Duodenal mucosa (tissue), 2 donors: Measurements from ENCODE around the gene TIMELESS.

Experiments
- H3K27ac ChIP-seq: one replicate; pipeline ENCODE4 v1.7.0; 2013; ENCODE audit warnings: low read depth, low read length
- H3K27me3 ChIP-seq, 2 donors: one replicate each; pipeline ENCODE4 v1.7.0; 2013; ENCODE audit warnings: low read length in 2 of 2, control low read depth in 1 of 2; ENCODE audit not compliant: insufficient read depth in 2 of 2, control insufficient read depth in 1 of 2
- H3K36me3 ChIP-seq, 2 donors: one replicate each; pipeline ENCODE4 v1.7.0; 2013; ENCODE audit warnings: low read length in 2 of 2, control low read depth in 1 of 2; ENCODE audit not compliant: insufficient read depth in 2 of 2, control insufficient read depth in 1 of 2
- H3K4me1 ChIP-seq, 2 donors: one replicate each; pipeline ENCODE4 v1.7.0; 2013; ENCODE audit warnings: low read length in 2 of 2, control low read depth in 1 of 2; ENCODE audit not compliant: insufficient read depth in 2 of 2, control insufficient read depth in 1 of 2
- H3K4me3 ChIP-seq, 2 donors: one replicate each; pipeline ENCODE4 v1.7.0; 2013; ENCODE audit warnings: low read length in 2 of 2, low read depth in 1 of 2
- H3K9ac ChIP-seq, 2 donors: one replicate each; pipeline ENCODE4 v1.7.0; 2013; ENCODE audit warnings: low read length in 2 of 2, low read depth in 1 of 2
- H3K9me3 ChIP-seq, 2 donors: one replicate each; pipeline ENCODE4 v1.7.0; 2013; ENCODE audit warnings: low read length in 2 of 2, control low read depth in 1 of 2; ENCODE audit not compliant: control insufficient read depth in 1 of 2

TIMELESS gene

DNA sequence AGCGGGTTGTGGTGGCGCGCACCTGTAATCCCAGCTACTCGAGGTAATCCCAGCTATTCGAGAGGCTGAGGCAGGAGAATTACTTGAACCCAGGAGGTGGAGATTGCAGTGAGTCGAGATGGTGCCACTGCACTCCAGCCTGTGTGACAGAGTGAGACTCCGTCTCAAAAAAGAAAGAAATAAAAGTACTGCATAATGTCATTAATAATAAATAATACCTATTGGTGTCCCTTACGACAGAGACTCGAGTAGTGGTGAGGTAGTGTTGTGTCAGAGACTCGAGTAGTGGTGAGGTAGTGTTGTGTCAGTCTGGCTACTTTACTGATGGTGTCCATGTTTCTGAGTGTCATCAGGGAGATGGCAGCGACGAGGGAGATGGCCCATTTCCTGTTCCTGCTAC, 37.5 kb upstream of the TIMELESS start:
- no peaks in the 10 kb centered on the region for H3K36me3 ChIP-seq
- H3K27me3 ChIP-seq: peaks cover 0 to 4% of the 10 kb centered on the region in 2 donors
- no peak overlapping the region for H3K27ac ChIP-seq
- no peaks in the 10 kb centered on the region for H3K9me3 ChIP-seq
- no peak overlapping the region for H3K9ac ChIP-seq
- no peak overlapping the region for H3K4me3 ChIP-seq
- peaks cover 12 to 13% of the 10 kb centered on the region in 2 donors for H3K4me1 ChIP-seq

DNA sequence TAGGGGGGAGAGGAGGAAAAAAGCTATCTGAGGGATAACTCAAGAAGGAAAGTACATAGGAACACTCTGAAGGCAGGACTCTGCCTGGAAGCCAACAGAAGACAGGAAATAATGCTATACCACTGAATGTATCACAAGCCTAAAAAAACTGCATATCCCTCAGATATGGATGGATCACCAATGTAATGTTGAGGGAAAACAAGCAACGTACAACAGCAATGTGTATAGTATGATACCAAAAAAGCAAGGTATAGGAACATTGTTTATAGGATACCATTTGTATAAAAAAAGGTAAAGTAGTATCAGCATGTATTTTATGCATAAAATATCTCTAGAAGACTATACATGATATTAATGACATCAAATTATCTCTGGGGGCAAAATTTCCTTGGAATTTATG, 35.3 kb upstream of the TIMELESS start:
- Histone ChIP-seq H3K9ac (no peak overlapping the region), H3K4me3 (no peak overlapping the region), H3K27me3 (no peaks in the 10 kb centered on the region), H3K36me3 (no peaks in the 10 kb centered on the region), H3K4me1 (peaks cover 12 to 13% of the 10 kb centered on the region in 2 donors), H3K27ac (no peak overlapping the region), H3K9me3 (no peaks in the 10 kb centered on the region)

DNA sequence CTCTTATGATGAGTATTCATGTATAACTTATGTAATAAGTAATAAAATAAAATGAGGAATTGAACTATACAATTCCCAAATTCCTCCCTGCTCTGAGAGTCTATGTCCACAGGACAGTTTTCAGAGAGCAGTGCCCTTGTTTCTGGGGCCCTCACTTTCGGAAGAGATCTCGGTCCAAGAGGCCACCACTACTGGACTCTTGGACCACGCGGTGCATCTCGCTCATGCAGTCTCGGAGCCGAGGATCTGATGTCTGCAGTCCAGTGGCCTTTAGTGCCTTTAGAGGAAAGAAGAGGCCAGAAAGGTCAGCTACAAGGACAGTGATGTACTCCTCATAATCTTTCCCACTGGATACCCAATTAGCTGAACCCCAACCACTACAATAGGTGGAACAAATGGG, 30.4 kb upstream of the TIMELESS start:
- H3K27me3 ChIP-seq: no peaks in the 10 kb centered on the region
- H3K27ac ChIP-seq: no peak overlapping the region
- peaks cover 0 to 1% of the 10 kb centered on the region in 2 donors for H3K36me3 ChIP-seq
- H3K4me1 ChIP-seq: no peaks in the 10 kb centered on the region
- no peak overlapping the region for H3K9ac ChIP-seq
- no peak overlapping the region for H3K4me3 ChIP-seq
- no peaks in the 10 kb centered on the region for H3K9me3 ChIP-seq

DNA sequence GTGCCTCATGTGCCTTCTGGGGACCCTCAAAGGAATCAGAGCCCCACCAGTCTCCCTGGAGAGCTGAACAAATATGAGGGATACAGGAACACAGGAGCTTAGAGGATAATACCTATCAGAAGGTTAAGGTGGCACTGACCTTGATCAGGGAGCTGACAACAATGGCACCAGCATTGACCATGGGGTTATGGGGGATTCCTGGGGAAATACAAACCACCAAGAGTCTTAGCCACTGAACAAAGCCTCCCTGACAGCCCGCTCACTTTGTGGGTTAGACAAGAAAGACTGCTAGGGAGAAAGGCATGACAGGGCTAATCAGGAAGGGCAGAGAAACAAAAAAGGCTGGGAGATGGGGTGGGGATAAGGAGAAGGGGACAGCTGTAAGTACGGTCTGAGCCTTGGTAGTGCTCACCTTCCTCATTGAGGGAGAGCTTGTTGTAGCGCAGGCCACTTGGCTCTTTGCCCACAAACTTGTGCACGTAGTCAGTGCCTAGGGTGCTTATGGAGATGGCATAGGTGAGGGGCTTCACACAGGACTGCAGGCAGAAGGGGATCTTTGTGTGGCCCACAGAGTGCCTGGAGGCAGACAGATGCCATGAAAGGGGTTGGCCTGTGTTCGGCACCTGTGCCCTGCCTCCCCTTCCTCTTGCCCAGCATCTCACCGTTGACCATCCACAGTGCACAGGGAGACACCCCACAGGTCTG, 28.4 kb upstream of the TIMELESS start:
- no peaks in the 10 kb centered on the region for H3K4me1 ChIP-seq
- no peak overlapping the region for H3K9ac ChIP-seq
- no peaks in the 10 kb centered on the region for H3K9me3 ChIP-seq
- no peak overlapping the region for H3K27ac ChIP-seq
- peaks cover 0 to 11% of the 10 kb centered on the region in 2 donors for H3K36me3 ChIP-seq
- no peaks in the 10 kb centered on the region for H3K27me3 ChIP-seq
- no peak overlapping the region for H3K4me3 ChIP-seq

DNA sequence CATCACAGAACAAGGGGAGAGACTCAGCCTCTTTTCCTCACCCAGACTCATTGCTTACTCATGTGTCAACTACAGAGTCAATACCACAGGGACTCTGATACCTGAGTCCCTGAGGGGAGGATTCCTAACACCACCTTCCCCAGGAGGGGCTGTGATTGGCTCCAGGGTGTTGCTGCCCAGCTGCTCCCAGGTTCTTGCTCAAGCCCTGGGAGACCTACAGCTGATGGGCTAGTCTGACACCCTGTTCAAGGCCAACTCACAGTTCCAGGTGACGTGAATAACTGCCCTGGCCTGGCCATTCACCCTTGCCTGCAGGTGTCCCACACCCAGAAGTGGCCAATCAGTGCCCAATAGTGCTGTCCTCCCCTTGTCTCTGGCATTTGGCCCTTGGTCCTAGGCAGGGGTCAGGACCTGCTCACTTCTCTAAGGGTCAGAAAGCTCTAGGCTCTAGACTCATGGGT, 27.8 kb upstream of the TIMELESS start:
- no peaks in the 10 kb centered on the region for H3K27me3 ChIP-seq
- peaks cover 0 to 11% of the 10 kb centered on the region in 2 donors for H3K36me3 ChIP-seq
- no peaks in the 10 kb centered on the region for H3K9me3 ChIP-seq
- no peaks in the 10 kb centered on the region for H3K4me1 ChIP-seq
- no peak overlapping the region for H3K9ac ChIP-seq
- no peak overlapping the region for H3K4me3 ChIP-seq
- no peak overlapping the region for H3K27ac ChIP-seq

DNA sequence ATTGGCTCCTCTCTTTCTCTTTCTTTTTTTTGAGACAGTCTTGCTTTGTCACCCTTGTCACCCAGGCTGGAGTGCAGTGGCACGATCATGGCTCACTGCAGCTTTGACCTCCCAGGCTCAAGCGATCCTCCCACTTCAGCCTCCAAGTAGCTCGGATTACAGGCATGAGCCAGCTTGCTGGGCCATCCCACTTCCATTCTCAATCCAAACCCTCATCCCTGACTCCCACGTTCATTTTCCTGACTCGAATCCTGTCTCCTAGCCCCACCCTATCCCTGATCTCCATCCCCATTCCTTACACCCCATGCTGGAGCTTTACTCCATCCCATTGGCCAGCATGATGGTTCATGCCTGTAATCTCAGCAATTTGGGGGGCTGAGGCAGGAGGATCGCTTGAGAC, 26.9 kb upstream of the TIMELESS start:
- H3K9me3 ChIP-seq: no peaks in the 10 kb centered on the region
- H3K4me3 ChIP-seq: no peak overlapping the region
- no peak overlapping the region for H3K27ac ChIP-seq
- no peaks in the 10 kb centered on the region for H3K4me1 ChIP-seq
- no peaks in the 10 kb centered on the region for H3K27me3 ChIP-seq
- H3K9ac ChIP-seq: no peak overlapping the region
- H3K36me3 ChIP-seq: peaks cover 0 to 13% of the 10 kb centered on the region in 2 donors

DNA sequence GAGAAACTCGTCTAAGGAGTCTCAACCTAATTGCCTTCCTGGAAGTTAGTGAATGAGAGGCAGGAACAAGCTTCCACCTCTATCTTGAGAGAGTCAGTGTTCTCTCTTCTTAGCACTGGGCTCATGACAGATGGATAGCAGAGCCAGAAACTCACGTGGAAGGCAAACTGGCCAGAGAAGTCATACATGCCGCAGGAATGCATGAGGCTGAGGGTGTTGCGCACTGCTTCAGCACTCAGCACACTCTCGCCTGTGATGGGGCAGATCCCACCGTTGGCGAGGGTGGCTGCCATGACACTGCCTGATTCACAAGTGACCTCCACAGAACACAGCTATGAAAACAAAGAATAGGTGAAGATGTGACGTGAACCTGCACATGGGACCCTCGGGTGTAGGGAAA, 25.2 kb upstream of the TIMELESS start:
- Histone ChIP-seq H3K9ac (no peak overlapping the region), H3K9me3 (no peaks in the 10 kb centered on the region), H3K4me3 (no peak overlapping the region), H3K27ac (no peak overlapping the region), H3K4me1 (peaks cover 5 to 7% of the 10 kb centered on the region in 2 donors), H3K36me3 (peaks cover 0 to 17% of the 10 kb centered on the region in 2 donors), H3K27me3 (no peaks in the 10 kb centered on the region)

DNA sequence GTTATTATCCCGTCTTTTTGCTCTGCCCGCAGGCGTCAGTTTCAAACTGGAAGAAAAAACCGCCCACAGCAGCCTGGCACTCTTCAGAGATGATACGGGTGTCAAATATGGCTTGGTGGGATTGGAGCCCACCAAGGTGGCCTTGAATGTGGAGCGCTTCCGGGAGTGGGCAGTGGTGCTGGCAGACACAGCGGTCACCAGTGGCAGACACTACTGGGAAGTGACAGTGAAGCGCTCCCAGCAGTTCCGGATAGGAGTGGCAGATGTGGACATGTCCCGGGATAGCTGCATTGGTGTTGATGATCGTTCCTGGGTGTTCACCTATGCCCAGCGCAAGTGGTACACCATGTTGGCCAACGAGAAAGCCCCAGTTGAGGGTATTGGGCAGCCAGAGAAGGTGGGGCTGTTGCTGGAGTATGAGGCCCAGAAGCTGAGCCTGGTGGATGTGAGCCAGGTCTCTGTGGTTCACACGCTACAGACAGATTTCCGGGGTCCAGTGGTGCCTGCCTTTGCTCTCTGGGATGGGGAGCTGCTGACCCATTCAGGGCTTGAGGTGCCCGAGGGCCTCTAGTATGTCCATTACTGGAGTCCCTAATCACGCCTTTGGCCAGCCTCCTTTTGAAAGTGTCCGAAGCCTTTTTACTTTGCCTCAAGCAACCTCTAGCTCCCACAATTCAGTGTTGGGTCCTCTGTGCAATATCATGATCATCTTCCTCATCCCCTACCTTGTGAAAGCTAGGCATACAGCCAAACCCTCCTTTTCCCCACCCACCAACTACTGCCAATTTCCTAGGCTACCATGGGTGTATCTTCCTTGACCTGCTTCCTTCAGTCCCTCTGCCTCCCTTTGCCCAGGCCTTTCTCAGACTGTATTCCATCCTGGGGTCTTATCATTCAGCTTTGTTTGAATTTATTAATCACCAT, 20.0 kb upstream of the TIMELESS start:
- Histone ChIP-seq H3K36me3 (peaks cover 0 to 12% of the 10 kb centered on the region in 2 donors), H3K9me3 (no peaks in the 10 kb centered on the region), H3K9ac (peak overlapping the region; percentile 79 to 86), H3K27ac (no peak overlapping the region), H3K4me1 (peaks cover 10 to 11% of the 10 kb centered on the region in 2 donors), H3K4me3 (peak overlapping the region; percentile 93 to 97), H3K27me3 (no peaks in the 10 kb centered on the region)

DNA sequence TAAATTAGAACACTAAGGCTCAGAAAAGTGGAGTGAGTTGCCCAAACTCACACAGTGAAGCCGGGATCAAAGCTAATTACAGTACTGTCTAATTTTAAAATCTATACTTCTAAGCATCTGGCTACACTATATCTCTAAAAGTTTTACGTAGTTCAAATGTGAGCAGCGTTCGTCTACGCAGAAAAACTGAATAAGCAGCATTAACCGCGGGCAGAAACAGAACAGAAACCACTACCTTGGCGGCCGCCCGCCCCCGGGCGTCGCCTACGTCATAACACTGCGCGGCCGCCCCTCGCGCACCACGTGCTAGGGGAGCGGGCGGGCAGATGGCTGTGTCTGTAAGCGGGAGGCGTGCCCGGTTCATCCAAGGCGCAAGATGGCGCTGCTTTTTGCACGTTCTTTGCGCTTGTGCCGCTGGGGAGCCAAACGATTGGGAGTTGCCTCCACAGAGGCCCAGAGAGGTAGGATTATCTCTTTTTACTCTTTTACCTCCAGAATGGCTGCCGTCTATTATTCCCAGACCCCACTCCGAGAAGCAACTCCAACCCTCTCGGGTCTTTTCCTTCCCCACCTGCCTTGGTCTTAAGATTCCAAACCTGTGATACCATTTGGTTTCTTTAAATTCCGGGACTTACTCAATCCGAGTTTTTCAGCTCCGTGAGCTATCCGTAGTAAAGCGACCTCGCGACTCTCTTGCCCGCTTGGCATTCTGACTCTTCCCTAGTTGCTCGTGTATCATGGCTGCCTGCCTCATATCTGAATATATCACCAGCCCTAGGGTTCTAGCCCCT, 19.2 kb upstream of the TIMELESS start, which contains the start of gene SPRYD4:
Gene SPRYD4, plus strand, starts transcription at position 363 of the 791 bp plus-strand sequence. Its CDS starts 14 bp downstream, at position 377.
- no peaks in the 10 kb centered on the region for H3K9me3 ChIP-seq
- H3K4me1 ChIP-seq: peaks cover 10 to 11% of the 10 kb centered on the region in 2 donors
- peak within 1 kb of the TSS; percentile 93 to 97 for H3K4me3 ChIP-seq

More for the DNA sequence above, 19.2 kb upstream of the TIMELESS start, which contains the start of gene SPRYD4:
- Histone ChIP-seq H3K27me3 (no peaks in the 10 kb centered on the region), H3K27ac (peak within 1 kb of the TSS; percentile 53), H3K36me3 (peaks cover 0 to 9% of the 10 kb centered on the region in 2 donors), H3K9ac (peak within 1 kb of the TSS; percentile 79 to 86)
